GM19463 (cell line): ENCODE measurements around the gene FGF22.
"Not testable (repeated sequence)": the region's sequence is repeated elsewhere in the genome, so short reads cannot be mapped to it uniquely, and the experiment has no call there.

Experiments used
- ATAC-seq: cut with Tn5 transposase; IDR thresholded peaks from one replicate; pipeline ENCODE4 v1.9.1; 2021; ENCODE audit warnings: mild to moderate bottlenecking, moderate library complexity; ENCODE audit not compliant: unreplicated experiment

FGF22 gene

DNA sequence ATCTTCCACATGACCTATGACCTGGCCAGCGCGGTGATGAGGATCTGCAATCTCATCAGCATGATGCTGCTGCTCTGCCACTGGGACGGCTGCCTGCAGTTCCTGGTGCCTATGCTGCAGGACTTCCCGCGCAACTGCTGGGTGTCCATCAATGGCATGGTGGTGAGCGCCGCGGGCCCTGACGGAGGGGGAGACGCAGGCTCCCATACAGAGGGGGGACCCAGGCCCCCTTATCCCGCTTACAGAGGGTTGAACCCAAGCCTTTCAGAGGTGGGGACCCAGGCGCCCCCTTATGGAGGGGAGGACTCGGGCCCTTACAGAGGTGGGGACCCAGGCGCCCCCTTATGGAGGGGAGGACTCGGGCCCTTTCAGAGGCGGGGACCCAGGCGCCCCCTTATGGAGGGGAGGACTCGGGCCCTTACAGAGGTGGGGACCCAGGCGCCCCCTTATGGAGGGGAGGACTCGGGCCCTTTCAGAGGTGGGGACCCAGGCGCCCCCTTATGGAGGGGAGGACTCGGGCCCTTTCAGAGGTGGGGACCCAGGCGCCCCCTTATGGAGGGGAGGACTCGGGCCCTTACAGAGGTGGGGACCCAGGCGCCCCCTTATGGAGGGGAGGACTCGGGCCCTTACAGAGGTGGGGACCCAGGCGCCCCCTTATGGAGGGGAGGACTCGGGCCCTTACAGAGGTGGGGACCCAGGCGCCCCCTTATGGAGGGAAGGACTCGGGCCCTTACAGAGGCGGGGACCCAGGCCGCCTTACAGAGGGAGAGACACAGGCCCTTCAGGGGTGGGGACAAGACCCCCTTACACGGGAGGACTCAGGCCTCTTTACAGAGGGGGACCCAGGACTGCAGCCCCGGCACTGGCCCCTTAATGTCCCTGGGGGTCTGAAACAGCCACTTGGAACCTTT, 34.4 kb upstream of the FGF22 start:
- not testable (repeated sequence) for ATAC-seq

GRCh38 chr19:607301-608154, 32.2 kb upstream of the FGF22 start:
- ATAC-seq = no peak

DNA sequence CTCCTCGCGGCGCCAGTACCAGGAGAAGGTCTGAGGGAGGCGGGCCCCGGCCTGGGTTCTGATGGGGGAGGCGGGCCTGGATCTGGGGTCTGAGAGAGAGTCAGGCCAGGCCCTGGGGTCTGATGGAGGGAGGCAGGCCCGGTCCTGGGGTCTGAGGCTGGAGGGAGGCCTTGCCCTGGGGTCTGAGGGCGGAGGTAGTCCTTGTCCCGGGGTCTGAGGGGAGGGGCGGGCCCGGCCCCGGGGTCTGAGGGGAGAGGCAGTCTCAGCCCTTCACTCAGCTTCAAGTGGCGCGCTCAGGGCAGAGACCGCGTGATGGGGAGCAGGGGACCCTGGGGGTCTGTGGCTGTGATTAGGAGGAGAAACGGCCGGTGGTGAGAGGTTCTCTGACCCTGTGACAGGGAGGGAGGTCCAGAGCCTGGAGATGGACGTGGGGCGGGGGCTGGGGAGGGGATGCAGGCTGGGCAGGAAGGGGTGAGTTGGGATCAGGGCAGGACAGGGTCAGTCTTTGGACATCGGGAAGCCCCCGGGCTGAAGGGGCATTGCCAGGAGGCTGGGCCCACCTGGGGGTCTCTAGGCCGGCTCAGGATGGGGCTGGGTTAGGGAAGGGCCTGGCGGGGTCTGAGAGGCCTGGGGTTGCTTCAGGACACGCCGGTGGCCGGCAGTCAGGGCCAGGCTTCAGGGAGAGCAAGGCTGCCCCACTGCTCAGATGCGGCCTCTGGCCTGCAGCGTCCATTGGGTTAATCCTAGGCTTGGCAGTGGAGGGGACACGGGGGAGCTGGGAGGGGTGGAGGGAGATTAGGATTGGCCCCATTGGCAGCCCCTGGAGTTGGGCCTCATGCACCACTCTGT, 31.3 kb upstream of the FGF22 start:
- ATAC-seq = no peak

DNA sequence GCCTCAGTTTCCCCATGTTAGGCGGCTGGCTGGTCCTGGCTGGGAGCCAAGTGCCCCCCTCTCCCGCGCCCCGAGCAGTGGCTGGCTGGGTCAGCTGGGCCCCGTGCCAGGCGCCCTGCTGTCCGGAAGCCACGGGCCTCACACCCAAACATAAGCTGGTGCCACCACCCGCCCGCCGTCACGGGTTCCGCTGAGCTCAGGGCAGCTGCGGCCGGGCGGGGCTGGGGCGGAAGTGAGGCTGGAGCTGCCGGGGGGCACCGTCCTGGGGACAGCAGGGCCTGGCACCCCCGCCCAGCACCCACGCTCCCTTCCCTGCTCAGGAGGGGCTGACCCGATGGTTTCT, 30.7 kb upstream of the FGF22 start:
- no peak for ATAC-seq

DNA sequence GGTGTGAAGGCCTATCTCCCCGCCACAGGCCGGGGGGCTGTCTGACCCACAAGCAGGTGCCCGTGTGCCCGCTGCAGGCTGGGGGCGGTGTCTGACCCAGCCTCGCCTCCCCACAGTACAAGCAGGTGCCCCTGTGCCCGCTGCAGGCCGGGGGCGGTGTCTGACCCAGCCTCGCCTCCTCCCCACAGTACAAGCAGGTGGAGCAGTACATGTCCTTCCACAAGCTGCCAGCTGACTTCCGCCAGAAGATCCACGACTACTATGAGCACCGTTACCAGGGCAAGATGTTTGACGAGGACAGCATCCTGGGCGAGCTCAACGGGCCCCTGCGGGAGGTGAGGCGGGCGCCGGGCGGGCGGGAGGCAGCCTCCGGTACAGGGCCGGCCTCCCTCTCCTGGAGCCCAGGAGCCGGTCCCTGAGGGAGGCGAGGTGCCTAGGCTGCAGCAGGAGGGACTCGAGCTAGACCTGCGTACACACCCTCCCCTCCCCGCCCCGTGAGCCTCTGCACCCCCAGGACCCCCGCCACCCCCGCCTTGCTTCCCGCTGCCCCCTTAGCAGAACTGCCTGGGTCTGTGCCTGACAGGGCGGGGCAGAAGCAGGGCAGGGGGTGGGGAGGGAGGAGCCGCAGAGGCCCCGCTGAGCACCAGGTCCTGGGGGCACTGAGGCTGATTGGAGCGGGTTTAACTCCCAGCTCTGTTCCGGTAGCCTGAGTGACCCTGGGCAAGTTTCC, 29.4 kb upstream of the FGF22 start:
- no peak for ATAC-seq

- ATAC-seq = no peak
Measured at GRCh38 chr19:610801-611480, 28.7 kb upstream of the FGF22 start.

DNA sequence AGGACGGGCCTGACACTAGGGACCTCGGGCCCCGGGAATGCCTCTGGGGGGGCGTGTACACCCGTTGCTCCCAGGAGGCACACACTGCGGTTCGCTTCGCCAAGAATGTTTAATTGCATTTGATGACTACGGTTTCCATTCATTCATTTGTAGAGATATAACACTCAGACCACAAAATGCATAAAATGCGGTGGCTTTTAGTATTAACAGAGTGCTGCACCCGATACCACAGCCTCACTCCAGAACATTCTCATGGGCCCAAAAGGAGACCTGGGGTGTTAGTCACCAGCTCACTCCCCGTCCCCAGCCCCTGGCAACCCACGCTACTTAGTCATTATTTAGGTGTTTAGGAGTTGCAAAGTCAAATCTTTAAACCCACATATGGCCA, 28.2 kb upstream of the FGF22 start:
- ATAC-seq = no peak

- ATAC-seq = no peak
Measured at GRCh38 chr19:612941-613340, 26.7 kb upstream of the FGF22 start.

- ATAC-seq = no peak
Measured at GRCh38 chr19:613732-614567, 25.7 kb upstream of the FGF22 start.

DNA sequence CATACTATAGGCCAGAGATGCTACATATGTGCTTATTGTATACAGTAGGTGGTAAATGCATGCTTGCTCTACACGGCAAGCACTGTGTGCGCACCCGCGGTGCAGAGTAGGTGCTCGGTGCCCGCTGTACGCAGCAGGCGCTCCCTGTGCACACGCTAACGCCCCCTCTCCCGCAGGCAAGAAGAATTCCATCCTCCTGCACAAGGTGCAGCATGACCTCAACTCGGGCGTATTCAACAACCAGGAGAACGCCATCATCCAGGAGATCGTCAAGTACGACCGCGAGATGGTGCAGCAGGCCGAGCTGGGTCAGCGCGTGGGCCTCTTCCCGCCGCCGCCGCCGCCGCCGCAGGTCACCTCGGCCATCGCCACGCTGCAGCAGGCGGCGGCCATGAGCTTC, 24.1 kb upstream of the FGF22 start:
- no peak for ATAC-seq

GRCh38 chr19:616062-616700, 23.5 kb upstream of the FGF22 start:
- no peak for ATAC-seq

DNA sequence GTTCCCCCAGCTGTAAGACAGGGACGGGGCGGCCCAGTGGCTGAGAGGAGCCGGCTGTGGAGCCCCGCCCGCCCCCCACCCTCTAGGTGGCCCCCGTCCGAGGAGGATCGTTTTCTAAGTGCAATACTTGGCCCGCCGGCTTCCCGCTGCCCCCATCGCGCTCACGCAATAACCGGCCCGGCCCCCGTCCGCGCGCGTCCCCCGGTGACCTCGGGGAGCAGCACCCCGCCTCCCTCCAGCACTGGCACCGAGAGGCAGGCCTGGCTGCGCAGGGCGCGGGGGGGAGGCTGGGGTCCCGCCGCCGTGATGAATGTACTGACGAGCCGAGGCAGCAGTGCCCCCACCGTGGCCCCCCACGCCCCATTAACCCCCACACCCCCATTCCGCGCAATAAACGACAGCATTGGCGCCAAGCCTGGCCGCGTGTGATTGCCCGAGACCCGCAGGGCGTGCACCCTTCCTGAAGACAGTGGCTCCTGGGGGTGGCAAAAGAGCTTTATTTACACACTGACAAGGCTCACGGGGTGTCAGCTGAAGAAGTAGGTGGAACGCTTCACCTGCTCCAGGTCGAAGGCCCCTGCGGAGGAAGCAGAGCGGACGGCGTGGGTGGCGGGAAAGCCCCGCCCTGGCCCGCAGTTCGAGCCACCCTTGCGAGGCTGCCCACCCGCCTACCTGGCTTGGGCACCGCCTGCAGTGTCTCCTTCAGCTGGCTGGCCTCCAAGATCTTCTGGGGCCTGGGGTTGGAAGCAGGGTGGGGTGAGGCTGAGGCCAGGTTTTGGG, 22.7 kb upstream of the FGF22 start:
- ATAC-seq = no peak

GRCh38 chr19:617551-618246, 22.0 kb upstream of the FGF22 start:
- no peak for ATAC-seq

DNA sequence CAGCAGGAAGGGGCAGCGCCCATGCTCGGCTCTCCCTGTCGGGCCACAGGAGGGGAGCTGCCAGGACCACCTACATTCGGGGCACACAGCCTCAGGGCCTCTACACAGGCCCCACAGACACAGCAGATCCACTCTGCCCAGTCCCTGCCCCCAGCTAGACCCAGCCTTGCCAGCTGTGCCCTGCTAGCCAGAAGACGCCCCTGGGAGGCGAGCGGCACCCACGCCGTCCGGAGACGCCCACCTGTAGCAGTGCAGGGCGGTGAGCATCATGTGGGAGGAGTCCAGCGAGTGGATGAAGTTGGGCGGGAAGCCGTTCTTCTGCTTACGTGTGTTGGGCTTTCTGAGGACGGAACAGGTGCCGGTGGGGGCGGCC, 21.4 kb upstream of the FGF22 start:
- no peak for ATAC-seq

GRCh38 chr19:618674-619285, 20.9 kb upstream of the FGF22 start:
- no peak for ATAC-seq

DNA sequence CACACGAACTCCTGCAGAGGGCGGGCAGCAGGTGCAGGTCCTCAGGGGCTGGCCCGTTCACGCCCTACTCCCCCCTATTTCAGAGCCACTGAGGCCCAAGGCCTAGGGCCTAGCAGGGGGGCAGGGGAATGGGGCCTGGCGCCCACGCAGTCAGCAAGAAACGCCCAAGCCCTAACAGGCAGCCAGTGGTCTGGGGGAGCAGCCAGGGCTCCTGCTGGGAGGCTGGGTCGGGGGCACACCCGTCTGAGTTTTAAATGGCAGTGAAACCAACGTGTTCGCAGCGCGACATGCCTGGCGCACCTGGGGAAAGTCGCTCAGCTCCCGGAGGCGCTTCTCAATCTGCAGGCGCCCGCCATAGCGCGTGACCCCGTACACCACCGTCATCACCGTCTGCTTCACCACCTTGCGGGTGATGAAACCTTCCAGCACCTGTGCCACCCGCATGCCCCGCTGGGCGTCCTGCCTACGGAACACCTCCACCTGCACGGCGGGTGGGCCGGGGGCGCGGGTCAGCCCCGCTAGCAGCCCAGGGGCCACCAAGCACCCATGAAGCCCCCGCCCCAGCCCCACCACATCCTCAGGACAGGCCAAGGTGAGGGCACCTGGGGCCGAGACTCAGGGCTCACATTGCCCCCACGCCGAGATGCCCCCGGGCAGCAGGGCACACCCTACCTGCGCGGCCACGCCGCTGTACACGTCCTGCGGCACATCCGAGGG, 20.2 kb upstream of the FGF22 start:
- no peak for ATAC-seq
